CD4-positive, alpha-beta memory T cell (primary cell): ENCODE results near the gene ADAM19. TPM values are rescaled to one million over a fixed set of nuclear protein-coding genes. Genes with fewer than 3 reads are reported as not detected.
A peak's percentile ranks its signal among the peaks of the same experiment; 100 is the strongest.

Experiments used
- CTCF ChIA-PET: fragments of 350-600 bp; sonication (Branson Sonifier 250); formaldehyde crosslinking; loops from one replicate; lab custom pipeline; 2021; ENCODE audit warnings: inconsistent platforms; ENCODE audit not compliant: partially characterized antibody; lab: Charles Lee
- POLR2A ChIA-PET: fragments of 350-600 bp; sonication (Branson Sonifier 250); formaldehyde crosslinking; loops from one replicate; lab custom pipeline; 2021; ENCODE audit not compliant: partially characterized antibody; lab: Charles Lee
- DNase-seq, 5 donors: peaks; one replicate each; pipeline versions ENCODE4 v3.0.0 to v3.0.0-alpha.2; 2020 to 2022; ENCODE audit warnings: mixed read lengths in 1 of 5
- H3K27ac ChIP-seq: one replicate; pipeline ENCODE4 v1.7.0; 2013; ENCODE audit warnings: low read depth, low read length
- H3K27me3 ChIP-seq: 2 replicates; pipeline ENCODE4 v1.7.0; 2013; ENCODE audit warnings: mild to moderate bottlenecking, low read length, moderate library complexity; ENCODE audit not compliant: insufficient read depth
- H3K36me3 ChIP-seq: 2 replicates; pipeline ENCODE4 v1.7.0; 2013; ENCODE audit warnings: mild to moderate bottlenecking, low read length, moderate library complexity; ENCODE audit not compliant: insufficient read depth
- H3K4me1 ChIP-seq: 2 replicates; pipeline ENCODE4 v1.7.0; 2013; ENCODE audit warnings: mild to moderate bottlenecking, low read length, moderate library complexity; ENCODE audit not compliant: insufficient read depth
- H3K4me3 ChIP-seq, 2 donors: one replicate each; pipeline ENCODE4 v1.7.0; 2013; ENCODE audit warnings: low read length in 2 of 2, mild to moderate bottlenecking in 1 of 2
- H3K9me3 ChIP-seq, 2 donors: one replicate each; pipeline ENCODE4 v1.7.0; 2013; ENCODE audit warnings: low read length in 2 of 2, control low read depth in 1 of 2; ENCODE audit not compliant: control insufficient read depth in 1 of 2
- H3K27ac Mint-ChIP-seq, 7 donors: one replicate each; pipeline ENCODE4 v1.8.0; 2020 to 2021; ENCODE audit warnings: mixed read lengths in 7 of 7, mild to moderate bottlenecking in 6 of 7, inconsistent platforms in 3 of 7, moderate library complexity in 3 of 7
- H3K27me3 Mint-ChIP-seq, 2 donors: one replicate each; pipeline ENCODE4 v1.8.0; 2020 to 2021; ENCODE audit warnings: mixed read lengths in 2 of 2
- H3K36me3 Mint-ChIP-seq, 2 donors: one replicate each; pipeline ENCODE4 v1.8.0; 2020 to 2021; ENCODE audit warnings: mixed read lengths in 2 of 2, inconsistent platforms in 1 of 2, mild to moderate bottlenecking in 1 of 2
- H3K4me1 Mint-ChIP-seq, 4 donors: one replicate each; pipeline ENCODE4 v1.8.0; 2020 to 2021; ENCODE audit warnings: mixed read lengths in 4 of 4, mild to moderate bottlenecking in 1 of 4
- H3K4me3 Mint-ChIP-seq, 8 donors: one replicate each; pipeline ENCODE4 v1.8.0; 2020 to 2021; ENCODE audit warnings: mixed read lengths in 8 of 8, mild to moderate bottlenecking in 7 of 8, moderate library complexity in 6 of 8, inconsistent platforms in 3 of 8
- H3K9me3 Mint-ChIP-seq, 8 donors: one replicate each; pipeline ENCODE4 v1.8.0; 2020 to 2021; ENCODE audit warnings: mixed read lengths in 8 of 8, mild to moderate bottlenecking in 5 of 8, inconsistent platforms in 3 of 8, moderate library complexity in 1 of 8
- intact Hi-C: fragments of 100-400 bp; cut with micrococcal nuclease; formaldehyde crosslinking; loops from one replicate; pipeline ENCODE4 v1.15.1; 2023
- polyA plus RNA-seq, 2 donors: library from polyadenylated mRNA; unstranded; fragments of 300-500 nt; fragmentation: Illumina TruSeq; gene quantifications; one replicate each; pipeline ENCODE4 v1.2.3, GENCODE V29; 2021
- total RNA-seq, 2 experiments: library from RNA; stranded (reverse); gene quantifications; one replicate each; pipeline ENCODE4 v1.2.3, GENCODE V29; 2021

The ADAM19 gene
- total and polyA plus RNA-seq, 4 experiments from 2014 or later = 1.9 to 33.9 (median 28.0) TPM

GRCh38 chr5:157592594-157592993, 17.0 kb upstream of the ADAM19 start:
- Mint-ChIP-seq H3K4me1 (peaks cover 41 to 62% (median 54%) of the 10 kb centered on the region in 4 donors), H3K4me3 (peak overlapping the region in 6 of 8 donors; percentile 19 to 84 (median 66)), H3K36me3 (no peaks in the 10 kb centered on the region), H3K9me3 (peaks cover 0 to 4% (median 0%) of the 10 kb centered on the region in 8 donors), H3K27ac (peak overlapping the region in 6 of 7 donors; percentile 1 to 88 (median 56)), H3K27me3 (no peaks in the 10 kb centered on the region)
- Histone ChIP-seq H3K9me3 (no peaks in the 10 kb centered on the region), H3K27me3 (no peaks in the 10 kb centered on the region), H3K36me3 (no peaks in the 10 kb centered on the region), H3K27ac (no peak overlapping the region), H3K4me1 (peaks cover 59% of the 10 kb centered on the region), H3K4me3 (no peak overlapping the region)
- CTCF ChIA-PET = interaction anchor here (0.8 to 1.3 kb wide), 5 partner anchors 9 to 161 kb away, joined by 3 to 4 read pairs (median 4); partner anchors contain the start of gene LSM11
- POLR2A ChIA-PET = interaction anchor here (0.8 to 5.6 kb wide), 7 partner anchors 9 to 41 kb away, joined by 3 to 44 read pairs (median 4); no protein-coding TSS in a partner anchor
- intact Hi-C loops = no loop called here
- DNase-seq = no peak

- Mint-ChIP-seq H3K4me1 (peaks cover 24 to 41% (median 35%) of the 10 kb centered on the region in 4 donors), H3K36me3 (no peaks in the 10 kb centered on the region), H3K9me3 (peaks cover 0 to 4% (median 0%) of the 10 kb centered on the region in 8 donors), H3K4me3 (peak overlapping the region in 1 of 8 donors; percentile 6), H3K27me3 (no peaks in the 10 kb centered on the region), H3K27ac (no peak overlapping the region)
- H3K9me3 ChIP-seq = no peaks in the 10 kb centered on the region
- no peak for DNase-seq
- no peak overlapping the region for H3K4me3 ChIP-seq
- H3K36me3 ChIP-seq = no peaks in the 10 kb centered on the region
- H3K27me3 ChIP-seq = no peaks in the 10 kb centered on the region
- no peak overlapping the region for H3K27ac ChIP-seq
- intact Hi-C loops = no loop called here
- H3K4me1 ChIP-seq = peaks cover 37% of the 10 kb centered on the region
- POLR2A ChIA-PET = no interaction called here
- CTCF ChIA-PET = no interaction called here
These were observed 14.9 kb upstream of the ADAM19 start for GRCh38 chr5:157590478-157590877.

- no peak overlapping the region for H3K27ac Mint-ChIP-seq
- Histone ChIP-seq H3K4me3 (no peak overlapping the region), H3K9me3 (no peaks in the 10 kb centered on the region), H3K27me3 (no peaks in the 10 kb centered on the region), H3K4me1 (peaks cover 11% of the 10 kb centered on the region), H3K36me3 (no peaks in the 10 kb centered on the region), H3K27ac (no peak overlapping the region)
- no peaks in the 10 kb centered on the region for H3K36me3 Mint-ChIP-seq
- H3K9me3 Mint-ChIP-seq = no peaks in the 10 kb centered on the region
- H3K4me1 Mint-ChIP-seq = peaks cover 7 to 20% (median 11%) of the 10 kb centered on the region in 4 donors
- H3K4me3 Mint-ChIP-seq = no peak overlapping the region
- DNase-seq = no peak
- H3K27me3 Mint-ChIP-seq = no peaks in the 10 kb centered on the region
- ChIA-PET POLR2A (interaction anchor here (0.9 to 1.3 kb wide), 3 partner anchors 9 to 12 kb away, joined by 5 to 6 read pairs (median 5); no protein-coding TSS in a partner anchor), CTCF (interaction anchor here (0.9 to 3.4 kb wide), 4 partner anchors 11 to 159 kb away, joined by 4 to 10 read pairs (median 4); partner anchors contain the start of gene LSM11)
- intact Hi-C loops = no loop called here
These were observed 9.1 kb upstream of the ADAM19 start for GRCh38 chr5:157584628-157585027.

- no peak for DNase-seq
- no peaks in the 10 kb centered on the region for H3K9me3 Mint-ChIP-seq
- Histone ChIP-seq H3K36me3 (no peaks in the 10 kb centered on the region), H3K9me3 (no peaks in the 10 kb centered on the region), H3K4me1 (peaks cover 20% of the 10 kb centered on the region), H3K27ac (peak overlapping the region; percentile 6), H3K4me3 (no peak overlapping the region), H3K27me3 (no peaks in the 10 kb centered on the region)
- H3K27ac Mint-ChIP-seq = peak overlapping the region in 5 of 7 donors; percentile 1 to 70 (median 26)
- H3K4me3 Mint-ChIP-seq = peak overlapping the region in 2 of 8 donors; percentile 6 to 22
- ChIA-PET CTCF (interaction anchor here (1.0 to 3.4 kb wide), 3 partner anchors 10 to 135 kb away, joined by 4 to 10 read pairs (median 4); no protein-coding TSS in a partner anchor), POLR2A (interaction anchor here (0.8 to 1.5 kb wide), 2 partner anchors 12 to 14 kb away, joined by 3 to 5 read pairs; no protein-coding TSS in a partner anchor)
- intact Hi-C loops = no loop called here
- peaks cover 11 to 33% (median 18%) of the 10 kb centered on the region in 4 donors for H3K4me1 Mint-ChIP-seq
- H3K27me3 Mint-ChIP-seq = no peaks in the 10 kb centered on the region
- no peaks in the 10 kb centered on the region for H3K36me3 Mint-ChIP-seq
These were observed 7.4 kb upstream of the ADAM19 start for GRCh38 chr5:157582731-157583620.

- Histone ChIP-seq H3K36me3 (no peaks in the 10 kb centered on the region), H3K9me3 (no peaks in the 10 kb centered on the region), H3K4me3 (no peak overlapping the region), H3K27me3 (no peaks in the 10 kb centered on the region), H3K27ac (no peak overlapping the region), H3K4me1 (peaks cover 20% of the 10 kb centered on the region)
- no peak for DNase-seq
- H3K4me3 Mint-ChIP-seq = no peak overlapping the region
- ChIA-PET POLR2A (interaction anchor here (0.8 to 1.2 kb wide), 2 partner anchors 15 to 70 kb away, joined by 3 read pairs; partner anchors contain the start of gene SOX30), CTCF (interaction anchor here (3.4 kb wide), 1 partner anchor 137 kb away, joined by 10 read pairs; no protein-coding TSS in a partner anchor)
- peak overlapping the region in 1 of 7 donors; percentile 73 for H3K27ac Mint-ChIP-seq
- no peaks in the 10 kb centered on the region for H3K36me3 Mint-ChIP-seq
- H3K27me3 Mint-ChIP-seq = no peaks in the 10 kb centered on the region
- no peaks in the 10 kb centered on the region for H3K9me3 Mint-ChIP-seq
- intact Hi-C loops = no loop called here
- peaks cover 11 to 40% (median 20%) of the 10 kb centered on the region in 4 donors for H3K4me1 Mint-ChIP-seq
These were observed 6.3 kb upstream of the ADAM19 start for GRCh38 chr5:157581901-157582300.

- no peaks in the 10 kb centered on the region for H3K9me3 ChIP-seq
- intact Hi-C loops = loop anchor here (5.0 kb wide), 1 partner anchor 74 kb away; the partner anchor contains the start of gene SOX30
- no peaks in the 10 kb centered on the region for H3K27me3 ChIP-seq
- peak overlapping the region in 1 of 8 donors; percentile 4 for H3K4me3 Mint-ChIP-seq
- CTCF ChIA-PET = interaction anchor here (0.8 to 1.3 kb wide), 3 partner anchors 12 to 24 kb away, joined by 3 to 5 read pairs (median 4); no protein-coding TSS in a partner anchor
- no peak overlapping the region for H3K4me3 ChIP-seq
- H3K36me3 ChIP-seq = no peaks in the 10 kb centered on the region
- no peaks in the 10 kb centered on the region for H3K27me3 Mint-ChIP-seq
- H3K4me1 Mint-ChIP-seq = peaks cover 18 to 68% (median 32%) of the 10 kb centered on the region in 4 donors
- H3K36me3 Mint-ChIP-seq = peaks cover 0 to 9% of the 10 kb centered on the region in 2 donors
- POLR2A ChIA-PET = interaction anchor here (0.6 to 13.4 kb wide), 4 partner anchors 17 to 107 kb away, joined by 3 to 220 read pairs (median 3); no protein-coding TSS in a partner anchor
- no peak for DNase-seq
- no peak overlapping the region for H3K27ac ChIP-seq
- H3K4me1 ChIP-seq = peaks cover 35% of the 10 kb centered on the region
- peak overlapping the region in 4 of 7 donors; percentile 24 to 50 (median 43) for H3K27ac Mint-ChIP-seq
- no peaks in the 10 kb centered on the region for H3K9me3 Mint-ChIP-seq
These were observed 2.7 kb upstream of the ADAM19 start for GRCh38 chr5:157578079-157578780.
